MCF 10A (cell line): ENCODE results near the gene NKX6-2. TPM values are rescaled to one million over a fixed set of nuclear protein-coding genes. Genes with fewer than 3 reads are reported as not detected.

Experiments used
- BruUV-seq: library from RNA; stranded (reverse); fragments of 400-500 nt; replicated peaks from 2 replicates; lab custom pipeline; 2021; lab: Mats Ljungman, UMichigan
- CTCF ChIA-PET: fragments of 300-600 bp; sonication (Branson Sonifier 250); formaldehyde crosslinking; extraction: SDS; loops from one replicate; lab custom pipeline; 2021; ENCODE audit warnings: antibody characterized with exemption, inconsistent platforms; lab: Yijun Ruan, JAX
- POLR2A ChIA-PET: fragments of 300-600, 350-650 bp; sonication (Branson Sonifier 250); formaldehyde crosslinking; extraction: SDS; loops from one replicate; lab custom pipeline; 2020; ENCODE audit warnings: antibody characterized with exemption, inconsistent platforms; lab: Yijun Ruan, JAX
- DNase-seq: peaks from one replicate; pipeline ENCODE4 v3.0.0-alpha.2; 2018; ENCODE audit not compliant: unreplicated experiment
- H3K27ac Mint-ChIP-seq: one replicate; pipeline ENCODE4 v1.8.0; 2022; ENCODE audit warnings: mild to moderate bottlenecking, low read depth, mixed read lengths; ENCODE audit not compliant: unreplicated experiment
- H3K27me3 Mint-ChIP-seq: one replicate; pipeline ENCODE4 v1.8.0; 2022; ENCODE audit warnings: mixed read lengths; ENCODE audit not compliant: insufficient read depth, unreplicated experiment
- H3K36me3 Mint-ChIP-seq: one replicate; pipeline ENCODE4 v1.8.0; 2022; ENCODE audit warnings: mild to moderate bottlenecking, moderate library complexity, mixed read lengths; ENCODE audit not compliant: insufficient read depth, unreplicated experiment
- H3K4me1 Mint-ChIP-seq: one replicate; pipeline ENCODE4 v1.8.0; 2022; ENCODE audit warnings: mixed read lengths; ENCODE audit not compliant: insufficient read depth, unreplicated experiment
- H3K4me3 Mint-ChIP-seq: one replicate; pipeline ENCODE4 v1.8.0; 2022; ENCODE audit warnings: mild to moderate bottlenecking, moderate library complexity, mixed read lengths; ENCODE audit not compliant: unreplicated experiment
- H3K9me3 Mint-ChIP-seq: one replicate; pipeline ENCODE4 v1.8.0; 2022; ENCODE audit warnings: mixed read lengths; ENCODE audit not compliant: unreplicated experiment
- intact Hi-C: fragments of 100-400 bp; cut with micrococcal nuclease; formaldehyde crosslinking; loops from 2 replicates; pipeline ENCODE4 v1.14.1; 2022
- total RNA-seq: library from RNA; stranded (reverse); gene quantifications from 2 replicates; pipeline ENCODE4 v1.2.3, GENCODE V29; 2022
- TF ChIP-seq, protein P1 (sequence below): fragments of 200-600 bp; IDR thresholded peaks from one replicate; pipeline ENCODE4 v1.8.0; 2022; ENCODE audit warnings: antibody characterized with exemption, mild to moderate bottlenecking; ENCODE audit not compliant: unreplicated experiment

The NKX6-2 gene
- total RNA-seq, 1 experiment from 2014 or later: not detected

DNA sequence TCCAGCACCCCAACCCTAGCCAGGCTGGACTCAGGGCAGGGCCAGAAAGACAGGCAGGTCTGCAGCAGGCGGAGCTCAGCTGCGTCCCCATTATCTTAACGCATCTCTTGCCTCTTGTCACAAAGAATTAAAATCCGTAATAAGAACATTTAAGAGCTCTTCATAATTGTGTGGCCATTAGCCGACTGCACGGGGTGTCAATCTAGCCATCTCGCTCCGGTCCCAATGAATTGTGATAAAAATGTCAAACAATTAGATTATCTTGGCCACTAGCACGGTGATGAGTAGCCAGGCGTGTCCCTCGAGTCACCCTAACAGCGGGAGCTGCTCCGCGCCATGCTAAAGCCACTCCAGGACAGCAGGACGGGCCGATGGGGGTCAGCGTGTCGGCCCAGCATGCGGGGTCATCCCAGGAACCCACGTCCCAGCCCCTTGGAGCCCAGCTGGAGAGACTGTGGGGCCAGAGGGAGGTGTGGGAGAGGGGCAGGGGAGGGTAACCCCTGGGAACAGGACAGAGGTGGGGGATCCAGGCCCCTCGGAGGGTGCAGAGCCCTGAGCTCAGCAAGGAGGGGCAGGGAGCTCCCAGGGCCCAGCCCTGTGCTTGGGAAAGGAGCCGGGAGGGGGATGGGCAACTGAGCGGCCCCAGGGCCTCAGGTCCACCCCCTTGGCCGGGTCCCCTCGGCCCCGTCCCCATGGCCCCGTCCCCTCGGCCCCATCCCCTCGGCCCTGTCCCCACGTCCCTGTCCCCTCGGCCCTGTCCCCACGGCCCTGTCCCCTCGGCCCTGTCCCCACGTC is 17.7 kb upstream of the NKX6-2 start:
- ChIA-PET CTCF (no interaction called here), POLR2A (no interaction called here)
- no peak for DNase-seq
- no peaks in the 10 kb centered on the region for H3K4me1 Mint-ChIP-seq
- H3K36me3 Mint-ChIP-seq: no peaks in the 10 kb centered on the region
- no peak overlapping the region for H3K4me3 Mint-ChIP-seq
- no peak overlapping the region for H3K27ac Mint-ChIP-seq
- H3K9me3 Mint-ChIP-seq: no peaks in the 10 kb centered on the region
- intact Hi-C loops: no loop called here
- TF ChIP-seq, protein P1, sequence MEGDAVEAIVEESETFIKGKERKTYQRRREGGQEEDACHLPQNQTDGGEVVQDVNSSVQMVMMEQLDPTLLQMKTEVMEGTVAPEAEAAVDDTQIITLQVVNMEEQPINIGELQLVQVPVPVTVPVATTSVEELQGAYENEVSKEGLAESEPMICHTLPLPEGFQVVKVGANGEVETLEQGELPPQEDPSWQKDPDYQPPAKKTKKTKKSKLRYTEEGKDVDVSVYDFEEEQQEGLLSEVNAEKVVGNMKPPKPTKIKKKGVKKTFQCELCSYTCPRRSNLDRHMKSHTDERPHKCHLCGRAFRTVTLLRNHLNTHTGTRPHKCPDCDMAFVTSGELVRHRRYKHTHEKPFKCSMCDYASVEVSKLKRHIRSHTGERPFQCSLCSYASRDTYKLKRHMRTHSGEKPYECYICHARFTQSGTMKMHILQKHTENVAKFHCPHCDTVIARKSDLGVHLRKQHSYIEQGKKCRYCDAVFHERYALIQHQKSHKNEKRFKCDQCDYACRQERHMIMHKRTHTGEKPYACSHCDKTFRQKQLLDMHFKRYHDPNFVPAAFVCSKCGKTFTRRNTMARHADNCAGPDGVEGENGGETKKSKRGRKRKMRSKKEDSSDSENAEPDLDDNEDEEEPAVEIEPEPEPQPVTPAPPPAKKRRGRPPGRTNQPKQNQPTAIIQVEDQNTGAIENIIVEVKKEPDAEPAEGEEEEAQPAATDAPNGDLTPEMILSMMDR: no peak
- no peaks in the 10 kb centered on the region for H3K27me3 Mint-ChIP-seq
- BruUV-seq: no TSS peak

- Mint-ChIP-seq H3K4me3 (no peak overlapping the region), H3K4me1 (no peaks in the 10 kb centered on the region), H3K9me3 (no peaks in the 10 kb centered on the region), H3K27me3 (no peaks in the 10 kb centered on the region), H3K27ac (no peak overlapping the region), H3K36me3 (no peaks in the 10 kb centered on the region)
- TF ChIP-seq, protein P1: no peak
- intact Hi-C loops: no loop called here
- no peak for DNase-seq
- ChIA-PET POLR2A (no interaction called here), CTCF (interaction anchor here (0.5 to 0.6 kb wide), 2 partner anchors 578 to 764 kb away, joined by 3 to 4 read pairs; no protein-coding TSS in a partner anchor)
- BruUV-seq: no TSS peak
These were observed 16.9 kb upstream of the NKX6-2 start for GRCh38 chr10:132802694-132803320.

- Mint-ChIP-seq H3K4me3 (no peak overlapping the region), H3K27me3 (no peaks in the 10 kb centered on the region), H3K9me3 (no peaks in the 10 kb centered on the region), H3K36me3 (no peaks in the 10 kb centered on the region), H3K27ac (no peak overlapping the region), H3K4me1 (no peaks in the 10 kb centered on the region)
- ChIA-PET CTCF (interaction anchor here (0.5 kb wide), 1 partner anchor 577 kb away, joined by 4 read pairs; no protein-coding TSS in a partner anchor), POLR2A (no interaction called here)
- TF ChIP-seq, protein P1: no peak
- no peak for DNase-seq
- no TSS peak for BruUV-seq
- intact Hi-C loops: no loop called here
These were observed 16.1 kb upstream of the NKX6-2 start for GRCh38 chr10:132802048-132802447.

DNA sequence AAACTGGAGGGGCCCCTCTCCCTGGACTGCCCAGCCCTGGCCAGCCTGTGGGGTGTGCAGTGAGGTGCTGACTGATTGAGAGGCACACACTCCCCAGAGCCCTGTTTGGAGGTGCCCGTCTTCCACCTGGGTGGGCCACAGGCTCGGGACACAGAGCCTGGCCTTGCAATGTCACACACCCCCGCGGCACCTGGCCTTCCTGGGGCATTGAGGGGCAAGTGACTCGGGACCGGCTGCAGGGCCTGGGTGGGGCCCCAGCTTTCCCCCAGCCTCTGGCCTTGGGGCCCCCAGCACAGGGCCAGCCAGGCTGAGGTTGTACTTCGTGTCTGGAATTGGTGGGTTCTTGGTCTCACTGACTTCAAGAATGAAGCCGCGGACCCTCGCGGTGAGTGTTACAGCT is 13.9 kb upstream of the NKX6-2 start:
- no TSS peak for BruUV-seq
- TF ChIP-seq, protein P1: no peak
- DNase-seq: no peak
- intact Hi-C loops: loop anchor here (10.0 kb wide), 1 partner anchor 135 kb away; no protein-coding TSS in a partner anchor
- Mint-ChIP-seq H3K36me3 (no peaks in the 10 kb centered on the region), H3K4me3 (no peak overlapping the region), H3K9me3 (no peaks in the 10 kb centered on the region), H3K27ac (no peak overlapping the region), H3K27me3 (no peaks in the 10 kb centered on the region), H3K4me1 (no peaks in the 10 kb centered on the region)
- ChIA-PET POLR2A (no interaction called here), CTCF (no interaction called here)
